Astrocyte (in vitro differentiated cells and primary cell): Measurements from ENCODE around the gene ASB18.

Experiments used
- EZH2 ChIP-seq: IDR thresholded peaks from 2 replicates; pipeline ENCODE4 v1.6.1; 2012; ENCODE audit warnings: mild to moderate bottlenecking, low read length, inconsistent platforms; ENCODE audit not compliant: insufficient read depth
- TF ChIP-seq, protein P1 (sequence below): IDR thresholded peaks from 2 replicates; pipeline ENCODE4 v1.5.1; 2011; ENCODE audit warnings: low read depth, mild to moderate bottlenecking, inconsistent platforms, low read length, moderate library complexity; ENCODE audit not compliant: insufficient read depth

DNA sequence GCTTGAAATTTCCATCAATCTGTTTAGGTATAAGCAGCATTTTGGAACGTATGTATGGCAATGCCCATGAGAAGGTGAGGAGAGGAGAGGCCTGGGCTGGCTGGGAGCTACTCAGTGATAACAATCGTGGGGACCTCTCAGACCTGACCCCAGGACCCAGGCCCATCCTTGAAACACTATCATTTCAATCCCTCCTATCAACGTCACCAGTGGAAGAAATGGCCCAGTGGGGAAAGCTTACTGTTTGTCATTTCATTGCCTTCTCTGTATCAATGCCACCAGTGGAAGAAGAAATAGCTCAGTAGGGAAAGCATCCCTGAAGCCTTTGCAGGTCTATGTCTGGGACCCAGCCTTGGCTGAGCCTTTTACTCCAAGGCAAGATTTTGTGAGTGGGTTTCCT is 44.8 kb downstream of the ASB18 start:
- TF ChIP-seq, protein P1, sequence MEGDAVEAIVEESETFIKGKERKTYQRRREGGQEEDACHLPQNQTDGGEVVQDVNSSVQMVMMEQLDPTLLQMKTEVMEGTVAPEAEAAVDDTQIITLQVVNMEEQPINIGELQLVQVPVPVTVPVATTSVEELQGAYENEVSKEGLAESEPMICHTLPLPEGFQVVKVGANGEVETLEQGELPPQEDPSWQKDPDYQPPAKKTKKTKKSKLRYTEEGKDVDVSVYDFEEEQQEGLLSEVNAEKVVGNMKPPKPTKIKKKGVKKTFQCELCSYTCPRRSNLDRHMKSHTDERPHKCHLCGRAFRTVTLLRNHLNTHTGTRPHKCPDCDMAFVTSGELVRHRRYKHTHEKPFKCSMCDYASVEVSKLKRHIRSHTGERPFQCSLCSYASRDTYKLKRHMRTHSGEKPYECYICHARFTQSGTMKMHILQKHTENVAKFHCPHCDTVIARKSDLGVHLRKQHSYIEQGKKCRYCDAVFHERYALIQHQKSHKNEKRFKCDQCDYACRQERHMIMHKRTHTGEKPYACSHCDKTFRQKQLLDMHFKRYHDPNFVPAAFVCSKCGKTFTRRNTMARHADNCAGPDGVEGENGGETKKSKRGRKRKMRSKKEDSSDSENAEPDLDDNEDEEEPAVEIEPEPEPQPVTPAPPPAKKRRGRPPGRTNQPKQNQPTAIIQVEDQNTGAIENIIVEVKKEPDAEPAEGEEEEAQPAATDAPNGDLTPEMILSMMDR, result no peak
- TF ChIP-seq EZH2, result no peak
